MM.1S (cell line): Measurements from ENCODE around the gene TUBA4A.
"Not testable (repeated sequence)": the region's sequence is repeated elsewhere in the genome, so short reads cannot be mapped to it uniquely, and the experiment has no call there.

ENCODE experiments used
- EZH2phosphoT487 ChIP-seq: fragments of 300-600 bp; sonication (generic); IDR thresholded peaks from 2 replicates; pipeline ENCODE4 v1.6.1; 2018; ENCODE audit warnings: antibody characterized with exemption, low read length
- TF ChIP-seq, protein P1 (sequence below): fragments of 300-600 bp; sonication (generic); IDR thresholded peaks from 2 replicates; pipeline ENCODE4 v1.5.1; 2016; ENCODE audit warnings: antibody characterized with exemption, low read length, mixed read lengths

- TF ChIP-seq, protein P1, sequence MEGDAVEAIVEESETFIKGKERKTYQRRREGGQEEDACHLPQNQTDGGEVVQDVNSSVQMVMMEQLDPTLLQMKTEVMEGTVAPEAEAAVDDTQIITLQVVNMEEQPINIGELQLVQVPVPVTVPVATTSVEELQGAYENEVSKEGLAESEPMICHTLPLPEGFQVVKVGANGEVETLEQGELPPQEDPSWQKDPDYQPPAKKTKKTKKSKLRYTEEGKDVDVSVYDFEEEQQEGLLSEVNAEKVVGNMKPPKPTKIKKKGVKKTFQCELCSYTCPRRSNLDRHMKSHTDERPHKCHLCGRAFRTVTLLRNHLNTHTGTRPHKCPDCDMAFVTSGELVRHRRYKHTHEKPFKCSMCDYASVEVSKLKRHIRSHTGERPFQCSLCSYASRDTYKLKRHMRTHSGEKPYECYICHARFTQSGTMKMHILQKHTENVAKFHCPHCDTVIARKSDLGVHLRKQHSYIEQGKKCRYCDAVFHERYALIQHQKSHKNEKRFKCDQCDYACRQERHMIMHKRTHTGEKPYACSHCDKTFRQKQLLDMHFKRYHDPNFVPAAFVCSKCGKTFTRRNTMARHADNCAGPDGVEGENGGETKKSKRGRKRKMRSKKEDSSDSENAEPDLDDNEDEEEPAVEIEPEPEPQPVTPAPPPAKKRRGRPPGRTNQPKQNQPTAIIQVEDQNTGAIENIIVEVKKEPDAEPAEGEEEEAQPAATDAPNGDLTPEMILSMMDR = not testable (repeated sequence)
- not testable (repeated sequence) for TF ChIP-seq EZH2phosphoT487
These were observed 33.4 kb upstream of the TUBA4A start for GRCh38 chr2:219287116-219287440.
